Measurements from ENCODE around the gene PDE4D.

Gene PDE4D

GRCh38 chr5:59810041-59810440, 83.5 kb downstream of the PDE4D start:
- H3K9ac ChIP-seq (ENCODE audit: low read depth in 1 of 2, low read length in 2 of 2) = no peak overlapping the region
- H3K36me3 ChIP-seq (ENCODE audit: control insufficient read depth in 1 of 2, insufficient read depth in 2 of 2, low read length in 2 of 2) = no peaks in the 10 kb centered on the region
- H3K27ac ChIP-seq (ENCODE audit: low read depth, low read length) = no peak overlapping the region
- no peaks in the 10 kb centered on the region for H3K27me3 ChIP-seq (ENCODE audit: control insufficient read depth in 1 of 2, insufficient read depth in 2 of 2, low read length in 2 of 2)
- H3K4me3 ChIP-seq (ENCODE audit: low read depth in 1 of 2, low read length in 2 of 2) = peak overlapping the region; percentile 42 to 44
- H3K4me1 ChIP-seq (ENCODE audit: control insufficient read depth in 1 of 2, insufficient read depth in 2 of 2, low read length in 2 of 2) = peaks cover 0 to 9% of the 10 kb centered on the region in 2 donors
- H3K9me3 ChIP-seq (ENCODE audit: control insufficient read depth in 1 of 2, low read length in 2 of 2) = no peaks in the 10 kb centered on the region

GRCh38 chr5:59807806-59808205, 85.7 kb downstream of the PDE4D start:
- Histone ChIP-seq H3K27ac (ENCODE audit: low read depth, low read length) (no peak overlapping the region), H3K9me3 (ENCODE audit: control insufficient read depth in 1 of 2, low read length in 2 of 2) (no peaks in the 10 kb centered on the region), H3K4me3 (ENCODE audit: low read depth in 1 of 2, low read length in 2 of 2) (no peak overlapping the region), H3K4me1 (ENCODE audit: control insufficient read depth in 1 of 2, insufficient read depth in 2 of 2, low read length in 2 of 2) (peaks cover 0 to 8% of the 10 kb centered on the region in 2 donors), H3K36me3 (ENCODE audit: control insufficient read depth in 1 of 2, insufficient read depth in 2 of 2, low read length in 2 of 2) (no peaks in the 10 kb centered on the region), H3K27me3 (ENCODE audit: control insufficient read depth in 1 of 2, insufficient read depth in 2 of 2, low read length in 2 of 2) (no peaks in the 10 kb centered on the region), H3K9ac (ENCODE audit: low read depth in 1 of 2, low read length in 2 of 2) (no peak overlapping the region)

DNA sequence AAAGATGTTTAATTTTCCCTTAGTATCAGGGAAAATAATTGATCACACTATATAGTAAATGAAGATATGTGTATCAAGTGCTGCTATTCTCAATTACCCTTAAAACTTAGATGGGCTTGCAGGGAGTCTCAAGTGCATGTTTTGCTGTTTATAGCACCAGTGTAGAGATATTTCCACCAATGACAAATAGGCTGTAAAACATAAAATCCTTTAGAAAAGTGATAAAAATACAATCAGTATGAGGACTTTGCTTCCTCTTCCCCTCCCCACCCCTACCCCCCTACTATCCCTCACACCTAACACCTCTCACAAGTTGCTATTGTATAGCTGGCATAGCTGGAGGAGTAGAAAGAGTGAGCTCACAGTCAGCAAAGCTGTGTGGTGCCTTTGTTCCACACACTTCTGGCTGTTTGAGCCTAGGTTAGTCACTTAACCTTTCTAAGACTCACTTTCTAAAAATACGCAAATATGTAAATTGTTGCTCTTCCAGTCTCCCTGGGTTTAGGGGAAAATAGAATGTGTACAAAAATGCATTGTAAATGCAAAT, 93.1 kb downstream of the PDE4D start:
- H3K9ac ChIP-seq (ENCODE audit: low read depth in 1 of 2, low read length in 2 of 2) = no peak overlapping the region
- peaks cover 15 to 17% of the 10 kb centered on the region in 2 donors for H3K4me1 ChIP-seq (ENCODE audit: control insufficient read depth in 1 of 2, insufficient read depth in 2 of 2, low read length in 2 of 2)
- no peak overlapping the region for H3K27ac ChIP-seq (ENCODE audit: low read depth, low read length)
- no peak overlapping the region for H3K4me3 ChIP-seq (ENCODE audit: low read depth in 1 of 2, low read length in 2 of 2)
- no peaks in the 10 kb centered on the region for H3K36me3 ChIP-seq (ENCODE audit: control insufficient read depth in 1 of 2, insufficient read depth in 2 of 2, low read length in 2 of 2)
- no peaks in the 10 kb centered on the region for H3K9me3 ChIP-seq (ENCODE audit: control insufficient read depth in 1 of 2, low read length in 2 of 2)
- no peaks in the 10 kb centered on the region for H3K27me3 ChIP-seq (ENCODE audit: control insufficient read depth in 1 of 2, insufficient read depth in 2 of 2, low read length in 2 of 2)

GRCh38 chr5:59799668-59800346, 93.7 kb downstream of the PDE4D start:
- H3K9me3 ChIP-seq (ENCODE audit: control insufficient read depth in 1 of 2, low read length in 2 of 2) = no peaks in the 10 kb centered on the region
- H3K9ac ChIP-seq (ENCODE audit: low read depth in 1 of 2, low read length in 2 of 2) = peak overlapping the region; percentile 29 to 31
- H3K27ac ChIP-seq (ENCODE audit: low read depth, low read length) = no peak overlapping the region

DNA sequence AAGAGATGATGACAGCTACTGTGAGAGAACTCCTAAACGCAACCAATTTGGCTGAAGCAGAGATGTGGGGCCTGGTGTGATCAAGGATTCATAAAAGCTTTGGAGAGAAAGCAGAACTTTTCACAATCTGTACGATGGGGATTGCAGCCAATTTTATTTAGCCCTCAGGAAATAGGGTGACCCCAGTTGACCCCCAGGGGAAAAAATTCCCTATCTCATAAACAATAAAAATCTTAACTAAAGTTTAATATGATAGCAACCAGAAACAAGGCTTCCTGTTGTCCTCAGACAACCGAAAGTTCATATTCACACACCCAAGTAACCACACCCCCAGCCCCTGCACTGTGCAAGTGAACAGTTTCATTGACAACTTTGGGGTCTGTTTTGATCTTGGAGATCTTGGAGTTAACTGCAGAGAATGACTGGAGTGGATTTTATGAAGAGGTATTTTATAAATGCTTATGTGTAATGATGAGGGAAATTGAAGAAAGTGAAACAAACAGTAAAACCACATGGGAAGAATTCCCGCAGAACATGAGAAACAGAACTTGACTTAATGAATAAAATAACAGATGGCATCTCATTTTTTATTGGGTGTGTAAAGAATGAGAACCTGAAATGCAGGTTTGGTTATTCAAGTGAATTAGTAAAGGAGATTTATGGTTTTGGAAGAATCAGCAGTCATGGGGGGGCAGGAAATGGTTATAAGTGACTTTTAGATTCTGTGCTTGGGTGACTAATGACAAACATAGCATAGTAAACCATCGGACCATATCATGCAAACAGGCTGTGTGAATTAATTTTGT, 94.5 kb downstream of the PDE4D start:
- Histone ChIP-seq H3K36me3 (ENCODE audit: control insufficient read depth in 1 of 2, insufficient read depth in 2 of 2, low read length in 2 of 2) (no peaks in the 10 kb centered on the region), H3K4me1 (ENCODE audit: control insufficient read depth in 1 of 2, insufficient read depth in 2 of 2, low read length in 2 of 2) (peaks cover 15 to 17% of the 10 kb centered on the region in 2 donors), H3K27ac (ENCODE audit: low read depth, low read length) (peak overlapping the region; percentile 39), H3K9ac (ENCODE audit: low read depth in 1 of 2, low read length in 2 of 2) (peak overlapping the region in 1 of 2 donors; percentile 23), H3K27me3 (ENCODE audit: control insufficient read depth in 1 of 2, insufficient read depth in 2 of 2, low read length in 2 of 2) (no peaks in the 10 kb centered on the region), H3K4me3 (ENCODE audit: low read depth in 1 of 2, low read length in 2 of 2) (peak overlapping the region; percentile 59 to 60), H3K9me3 (ENCODE audit: control insufficient read depth in 1 of 2, low read length in 2 of 2) (no peaks in the 10 kb centered on the region)

More at GRCh38 chr5:59799668-59800346, 93.7 kb downstream of the PDE4D start:
- Histone ChIP-seq H3K4me3 (ENCODE audit: low read depth in 1 of 2, low read length in 2 of 2) (peak overlapping the region; percentile 59 to 60), H3K36me3 (ENCODE audit: control insufficient read depth in 1 of 2, insufficient read depth in 2 of 2, low read length in 2 of 2) (no peaks in the 10 kb centered on the region), H3K27me3 (ENCODE audit: control insufficient read depth in 1 of 2, insufficient read depth in 2 of 2, low read length in 2 of 2) (no peaks in the 10 kb centered on the region), H3K4me1 (ENCODE audit: control insufficient read depth in 1 of 2, insufficient read depth in 2 of 2, low read length in 2 of 2) (peaks cover 15 to 17% of the 10 kb centered on the region in 2 donors)

GRCh38 chr5:59795141-59795540, 98.4 kb downstream of the PDE4D start:
- Histone ChIP-seq H3K9ac (ENCODE audit: low read depth in 1 of 2, low read length in 2 of 2) (no peak overlapping the region), H3K27me3 (ENCODE audit: control insufficient read depth in 1 of 2, insufficient read depth in 2 of 2, low read length in 2 of 2) (no peaks in the 10 kb centered on the region), H3K4me1 (ENCODE audit: control insufficient read depth in 1 of 2, insufficient read depth in 2 of 2, low read length in 2 of 2) (peaks cover 15 to 17% of the 10 kb centered on the region in 2 donors), H3K36me3 (ENCODE audit: control insufficient read depth in 1 of 2, insufficient read depth in 2 of 2, low read length in 2 of 2) (no peaks in the 10 kb centered on the region), H3K4me3 (ENCODE audit: low read depth in 1 of 2, low read length in 2 of 2) (no peak overlapping the region), H3K27ac (ENCODE audit: low read depth, low read length) (no peak overlapping the region), H3K9me3 (ENCODE audit: control insufficient read depth in 1 of 2, low read length in 2 of 2) (no peaks in the 10 kb centered on the region)

GRCh38 chr5:59792983-59793585, 100.4 kb downstream of the PDE4D start:
- H3K4me1 ChIP-seq (ENCODE audit: control insufficient read depth in 1 of 2, insufficient read depth in 2 of 2, low read length in 2 of 2) = no peaks in the 10 kb centered on the region
- no peak overlapping the region for H3K27ac ChIP-seq (ENCODE audit: low read depth, low read length)
- H3K9me3 ChIP-seq (ENCODE audit: control insufficient read depth in 1 of 2, low read length in 2 of 2) = no peaks in the 10 kb centered on the region
- H3K36me3 ChIP-seq (ENCODE audit: control insufficient read depth in 1 of 2, insufficient read depth in 2 of 2, low read length in 2 of 2) = no peaks in the 10 kb centered on the region
- no peak overlapping the region for H3K4me3 ChIP-seq (ENCODE audit: low read depth in 1 of 2, low read length in 2 of 2)
- H3K27me3 ChIP-seq (ENCODE audit: control insufficient read depth in 1 of 2, insufficient read depth in 2 of 2, low read length in 2 of 2) = no peaks in the 10 kb centered on the region
- no peak overlapping the region for H3K9ac ChIP-seq (ENCODE audit: low read depth in 1 of 2, low read length in 2 of 2)

DNA sequence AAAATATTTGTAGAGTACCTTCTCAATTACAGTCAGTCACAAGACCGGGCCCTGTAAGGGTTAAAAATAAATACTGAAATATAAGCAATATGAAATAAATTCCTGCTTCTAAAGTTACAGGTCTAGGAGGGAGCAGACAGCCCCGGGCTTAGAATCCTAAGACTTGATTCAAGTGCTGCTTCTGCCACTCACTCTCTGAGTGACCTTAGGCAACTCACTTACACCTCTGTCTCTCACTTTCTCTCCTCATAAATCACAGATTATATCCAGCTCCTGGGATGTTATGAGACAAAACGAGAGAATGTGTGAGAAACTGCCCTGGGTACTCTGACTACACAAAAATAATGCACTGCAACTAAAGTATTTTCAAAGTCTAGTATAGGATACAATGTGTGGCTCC, 101.9 kb downstream of the PDE4D start:
- H3K9ac ChIP-seq (ENCODE audit: low read depth in 1 of 2, low read length in 2 of 2) = no peak overlapping the region
- no peaks in the 10 kb centered on the region for H3K4me1 ChIP-seq (ENCODE audit: control insufficient read depth in 1 of 2, insufficient read depth in 2 of 2, low read length in 2 of 2)
- H3K36me3 ChIP-seq (ENCODE audit: control insufficient read depth in 1 of 2, insufficient read depth in 2 of 2, low read length in 2 of 2) = no peaks in the 10 kb centered on the region
- H3K27ac ChIP-seq (ENCODE audit: low read depth, low read length) = no peak overlapping the region
- no peak overlapping the region for H3K4me3 ChIP-seq (ENCODE audit: low read depth in 1 of 2, low read length in 2 of 2)
- no peaks in the 10 kb centered on the region for H3K27me3 ChIP-seq (ENCODE audit: control insufficient read depth in 1 of 2, insufficient read depth in 2 of 2, low read length in 2 of 2)
- H3K9me3 ChIP-seq (ENCODE audit: control insufficient read depth in 1 of 2, low read length in 2 of 2) = no peaks in the 10 kb centered on the region

DNA sequence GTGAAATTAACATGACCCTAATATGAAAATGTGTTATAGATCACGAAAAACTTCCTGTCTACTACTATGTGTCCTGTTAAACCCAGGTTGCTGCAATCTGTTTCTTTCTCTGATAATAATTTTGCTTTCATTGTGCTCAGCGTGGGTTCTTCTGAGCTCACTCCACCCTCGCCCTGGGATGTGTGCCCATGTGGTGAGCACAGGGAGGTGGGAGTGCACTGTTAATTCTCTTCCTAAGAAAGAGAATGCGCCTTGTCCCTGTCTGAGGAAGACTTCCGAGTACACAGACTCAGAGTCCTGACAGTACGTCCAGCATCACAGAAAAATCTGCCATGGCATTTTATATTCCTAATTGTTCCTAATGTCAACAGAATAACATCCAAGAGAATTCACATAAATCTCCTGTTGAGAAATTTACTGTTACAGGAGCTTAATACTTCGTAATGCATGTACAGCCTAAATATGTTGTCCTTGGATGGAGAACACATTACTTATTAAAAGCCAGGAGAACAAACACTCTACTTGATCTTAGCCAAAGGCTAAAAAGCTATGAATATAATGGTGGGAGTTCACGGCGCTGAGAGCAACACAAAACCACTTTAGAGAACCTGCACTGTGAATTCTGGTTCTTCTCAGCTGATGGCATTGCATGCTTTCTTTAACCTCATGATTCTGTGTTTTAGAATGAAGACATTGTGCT, 102.6 kb downstream of the PDE4D start:
- H3K27ac ChIP-seq (ENCODE audit: low read depth, low read length) = no peak overlapping the region
- no peak overlapping the region for H3K4me3 ChIP-seq (ENCODE audit: low read depth in 1 of 2, low read length in 2 of 2)

More for the DNA sequence above, 102.6 kb downstream of the PDE4D start:
- Histone ChIP-seq H3K36me3 (ENCODE audit: control insufficient read depth in 1 of 2, insufficient read depth in 2 of 2, low read length in 2 of 2) (no peaks in the 10 kb centered on the region), H3K9ac (ENCODE audit: low read depth in 1 of 2, low read length in 2 of 2) (no peak overlapping the region), H3K4me1 (ENCODE audit: control insufficient read depth in 1 of 2, insufficient read depth in 2 of 2, low read length in 2 of 2) (no peaks in the 10 kb centered on the region), H3K9me3 (ENCODE audit: control insufficient read depth in 1 of 2, low read length in 2 of 2) (no peaks in the 10 kb centered on the region), H3K27me3 (ENCODE audit: control insufficient read depth in 1 of 2, insufficient read depth in 2 of 2, low read length in 2 of 2) (no peaks in the 10 kb centered on the region)

All from duodenal mucosa (tissue), 2 donors.